ENCODE data around the gene DIPK1B.

GRCh38 chr9:136689108-136689460, 23.3 kb upstream of the DIPK1B start:
- no peak for TF ChIP-seq POLR2A (IDR thresholded peaks at IDR 0.05; ENCODE audit: low read depth, low read length)
- TF ChIP-seq POLR2AphosphoS5 (IDR thresholded peaks at IDR 0.05; ENCODE audit: low read depth, low read length) = no peak
